ENCODE results near the gene MOSMO. TPM values are rescaled to one million over a fixed set of nuclear protein-coding genes. Genes with fewer than 3 reads are reported as not detected.
"Not testable (repeated sequence)": the region's sequence is repeated elsewhere in the genome, so short reads cannot be mapped to it uniquely, and the experiment has no call there.

MOSMO gene
- total RNA-seq, 1 donor from 2014 or later: 33.9 TPM

GRCh38 chr16:22022151-22022550 lies 14.2 kb downstream of the MOSMO start:
- no peaks in the 10 kb centered on the region for H3K36me3 ChIP-seq
- TF ChIP-seq, protein P1, sequence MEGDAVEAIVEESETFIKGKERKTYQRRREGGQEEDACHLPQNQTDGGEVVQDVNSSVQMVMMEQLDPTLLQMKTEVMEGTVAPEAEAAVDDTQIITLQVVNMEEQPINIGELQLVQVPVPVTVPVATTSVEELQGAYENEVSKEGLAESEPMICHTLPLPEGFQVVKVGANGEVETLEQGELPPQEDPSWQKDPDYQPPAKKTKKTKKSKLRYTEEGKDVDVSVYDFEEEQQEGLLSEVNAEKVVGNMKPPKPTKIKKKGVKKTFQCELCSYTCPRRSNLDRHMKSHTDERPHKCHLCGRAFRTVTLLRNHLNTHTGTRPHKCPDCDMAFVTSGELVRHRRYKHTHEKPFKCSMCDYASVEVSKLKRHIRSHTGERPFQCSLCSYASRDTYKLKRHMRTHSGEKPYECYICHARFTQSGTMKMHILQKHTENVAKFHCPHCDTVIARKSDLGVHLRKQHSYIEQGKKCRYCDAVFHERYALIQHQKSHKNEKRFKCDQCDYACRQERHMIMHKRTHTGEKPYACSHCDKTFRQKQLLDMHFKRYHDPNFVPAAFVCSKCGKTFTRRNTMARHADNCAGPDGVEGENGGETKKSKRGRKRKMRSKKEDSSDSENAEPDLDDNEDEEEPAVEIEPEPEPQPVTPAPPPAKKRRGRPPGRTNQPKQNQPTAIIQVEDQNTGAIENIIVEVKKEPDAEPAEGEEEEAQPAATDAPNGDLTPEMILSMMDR (IDR thresholded peaks at IDR 0.05): no peak
- TF ChIP-seq POLR2AphosphoS5 (IDR thresholded peaks at IDR 0.05; ENCODE audit: insufficient read depth in 1 of 2, low read depth in 1 of 2): no peak
- H3K27me3 ChIP-seq: no peaks in the 10 kb centered on the region
- no peak overlapping the region for H3K27ac ChIP-seq
- intact Hi-C loops (cut with DNase I): no loop called here
- H3K4me1 ChIP-seq: peaks cover 24% of the 10 kb centered on the region
- DNase-seq (ENCODE audit: extremely low spot score in 2 of 2): no peak
- no peak overlapping the region for H3K4me3 ChIP-seq
- no peaks in the 10 kb centered on the region for H3K9me3 ChIP-seq

DNA sequence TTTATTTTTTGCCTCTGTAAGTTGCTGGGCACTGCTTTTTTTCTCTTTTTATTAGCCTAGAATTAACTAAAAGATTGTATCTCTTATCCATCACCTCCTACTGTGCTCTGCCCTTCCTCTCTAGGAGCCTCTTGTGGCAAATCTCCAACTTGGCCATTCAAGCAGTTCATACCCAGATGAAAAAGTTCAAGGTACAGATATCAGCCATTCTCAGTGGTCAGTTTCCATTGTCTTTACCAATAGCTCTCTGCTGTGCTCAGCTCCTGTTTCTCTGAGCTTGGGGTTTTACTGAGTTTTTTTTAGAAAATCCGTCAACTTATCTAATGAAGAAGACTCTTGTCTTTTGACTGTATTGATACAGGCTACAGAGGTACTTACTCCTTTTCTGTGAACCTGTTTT lies 15.6 kb downstream of the MOSMO start:
- intact Hi-C loops (cut with DNase I): no loop called here
- H3K4me1 ChIP-seq: peaks cover 25% of the 10 kb centered on the region
- TF ChIP-seq POLR2A (IDR thresholded peaks at IDR 0.05) (no peak), POLR2AphosphoS5 (IDR thresholded peaks at IDR 0.05; ENCODE audit: insufficient read depth in 1 of 2, low read depth in 1 of 2) (no peak)
- TF ChIP-seq, protein P1 (IDR thresholded peaks at IDR 0.05): no peak
- H3K27ac ChIP-seq: no peak overlapping the region
- no peaks in the 10 kb centered on the region for H3K36me3 ChIP-seq
- no peaks in the 10 kb centered on the region for H3K9me3 ChIP-seq
- no peaks in the 10 kb centered on the region for H3K27me3 ChIP-seq
- DNase-seq (ENCODE audit: extremely low spot score in 2 of 2): no peak
- no peak overlapping the region for H3K4me3 ChIP-seq

DNA sequence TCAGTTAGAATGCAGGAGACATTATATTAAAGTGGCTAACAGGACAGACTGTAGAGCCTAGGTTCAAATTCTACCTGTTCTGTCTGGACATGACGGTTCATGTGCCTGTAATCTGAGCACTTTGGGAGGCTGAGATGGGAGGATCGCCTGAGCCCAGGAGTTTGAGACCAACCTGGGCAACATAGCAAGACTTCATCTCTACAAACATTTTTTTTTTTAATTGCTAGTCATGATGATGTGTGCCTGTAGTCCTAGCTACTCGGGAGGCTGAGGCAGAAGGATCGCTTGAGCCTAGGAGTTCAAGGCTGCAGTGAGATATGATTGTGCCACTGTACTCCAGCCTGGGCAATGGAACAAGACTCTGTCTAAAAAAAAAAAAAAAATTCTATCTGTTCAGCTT lies 16.9 kb downstream of the MOSMO start:
- H3K36me3 ChIP-seq; H3K27me3 ChIP-seq; H3K9me3 ChIP-seq; intact Hi-C loops (cut with DNase I); DNase-seq (ENCODE audit: extremely low spot score in 2 of 2); H3K4me3 ChIP-seq; H3K27ac ChIP-seq: not testable (repeated sequence)
- peaks cover 25% of the 10 kb centered on the region for H3K4me1 ChIP-seq

GRCh38 chr16:22027633-22028032 lies 19.7 kb downstream of the MOSMO start:
- no peak for TF ChIP-seq POLR2AphosphoS5 (IDR thresholded peaks at IDR 0.05; ENCODE audit: insufficient read depth in 1 of 2, low read depth in 1 of 2)
- TF ChIP-seq, protein P1 (IDR thresholded peaks at IDR 0.05): no peak
- TF ChIP-seq POLR2A (IDR thresholded peaks at IDR 0.05): no peak
- Histone ChIP-seq H3K27me3 (no peaks in the 10 kb centered on the region), H3K4me3 (no peak overlapping the region), H3K36me3 (no peaks in the 10 kb centered on the region), H3K27ac (peak overlapping the region; percentile 52), H3K4me1 (peaks cover 25% of the 10 kb centered on the region), H3K9me3 (no peaks in the 10 kb centered on the region)
- intact Hi-C loops (cut with DNase I): no loop called here
- DNase-seq (ENCODE audit: extremely low spot score in 2 of 2): no peak

DNA sequence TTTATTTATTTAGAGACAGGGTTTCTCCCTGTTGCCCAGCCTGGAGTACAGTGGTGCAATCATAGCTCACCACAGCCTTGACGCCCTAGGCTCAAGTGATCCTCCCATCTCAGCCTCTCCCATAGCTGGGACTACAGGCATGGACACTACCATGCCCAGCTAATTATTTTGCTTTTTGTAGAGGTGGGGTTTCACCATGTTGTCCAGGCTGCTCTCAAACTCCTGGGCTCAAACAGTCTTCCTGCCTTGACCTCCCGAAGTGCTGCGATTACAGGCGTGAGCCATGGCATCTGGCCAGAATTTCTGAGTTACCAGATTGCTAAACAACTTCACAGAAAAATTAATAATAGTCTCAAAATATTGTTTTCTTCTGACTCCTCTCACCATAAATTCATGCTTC lies 21.7 kb downstream of the MOSMO start:
- H3K4me3 ChIP-seq: no peak overlapping the region
- intact Hi-C loops (cut with DNase I): no loop called here
- H3K27me3 ChIP-seq: no peaks in the 10 kb centered on the region
- H3K4me1 ChIP-seq: peaks cover 25% of the 10 kb centered on the region
- H3K27ac ChIP-seq: no peak overlapping the region
- DNase-seq (ENCODE audit: extremely low spot score in 2 of 2): no peak
- H3K9me3 ChIP-seq: no peaks in the 10 kb centered on the region
- no peak for TF ChIP-seq POLR2AphosphoS5 (IDR thresholded peaks at IDR 0.05; ENCODE audit: insufficient read depth in 1 of 2, low read depth in 1 of 2)
- TF ChIP-seq, protein P1 (IDR thresholded peaks at IDR 0.05): no peak
- no peak for TF ChIP-seq POLR2A (IDR thresholded peaks at IDR 0.05)
- H3K36me3 ChIP-seq: no peaks in the 10 kb centered on the region

All from vagina (tissue), 2 donors.